GM18499 (cell line): ENCODE measurements around the gene RALGAPA2.

Experiments
- ATAC-seq: cut with Tn5 transposase; IDR thresholded peaks from one replicate; pipeline ENCODE4 v1.9.1; 2021; ENCODE audit warnings: moderate number of reproducible peaks; ENCODE audit not compliant: insufficient read depth, unreplicated experiment

Gene RALGAPA2

DNA sequence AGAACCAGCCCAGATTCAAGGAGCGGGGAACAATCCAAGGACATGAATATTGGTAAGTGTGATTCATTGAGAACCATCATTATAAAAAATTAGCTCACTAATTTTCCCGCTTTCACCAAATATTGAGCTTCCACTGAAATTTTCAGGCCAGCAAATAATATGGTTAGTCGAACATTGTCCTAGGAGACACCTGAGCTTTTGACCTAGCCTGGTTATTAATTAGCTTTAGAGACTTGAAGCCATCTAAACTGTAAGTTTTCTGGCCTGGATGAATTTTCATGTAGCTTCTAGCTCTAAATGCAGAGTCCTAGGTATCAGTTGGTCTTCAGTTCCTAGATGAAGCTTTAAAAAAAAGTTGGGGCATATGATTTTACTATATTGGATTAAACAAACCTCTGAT is 17.1 kb upstream of the RALGAPA2 start:
- no peak for ATAC-seq

DNA sequence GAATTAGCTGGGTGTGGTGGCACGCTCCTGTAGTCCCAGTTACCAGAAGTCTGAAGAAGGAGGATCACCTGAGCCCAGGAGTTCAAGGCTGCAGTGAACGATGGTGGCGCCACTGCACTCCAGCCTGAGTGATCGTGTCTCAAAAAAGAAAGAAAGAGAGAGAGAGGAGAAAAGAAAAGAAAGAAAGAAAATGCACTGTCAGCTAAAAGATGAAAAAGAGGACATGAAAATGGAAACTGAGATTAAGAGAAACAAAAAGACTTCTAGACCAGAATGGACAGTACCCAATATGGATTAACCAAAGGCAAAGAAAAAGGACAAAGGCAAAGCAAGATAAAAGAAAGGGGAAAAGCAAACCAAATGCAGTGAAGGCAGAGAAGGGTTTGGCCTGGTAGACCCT is 9.0 kb upstream of the RALGAPA2 start:
- ATAC-seq, result no peak

DNA sequence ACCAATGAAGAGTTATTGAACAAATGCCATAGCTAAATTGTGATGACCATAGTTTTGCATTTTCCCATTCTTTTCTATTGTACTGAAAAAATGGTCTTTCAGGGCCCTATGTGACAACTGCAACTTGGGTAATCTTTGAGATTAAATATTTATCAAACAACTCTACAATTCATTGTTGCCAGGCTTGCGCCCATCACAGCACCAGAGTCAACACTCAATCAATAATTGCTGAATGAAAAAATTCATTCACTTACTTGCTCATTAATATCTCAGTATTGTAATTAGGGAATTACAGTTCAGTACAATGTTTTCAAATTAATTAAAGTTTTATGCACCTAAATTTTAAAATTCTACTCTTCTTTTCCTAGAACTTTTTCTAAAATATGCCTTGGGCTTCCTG is 7.7 kb upstream of the RALGAPA2 start:
- ATAC-seq, result no peak

DNA sequence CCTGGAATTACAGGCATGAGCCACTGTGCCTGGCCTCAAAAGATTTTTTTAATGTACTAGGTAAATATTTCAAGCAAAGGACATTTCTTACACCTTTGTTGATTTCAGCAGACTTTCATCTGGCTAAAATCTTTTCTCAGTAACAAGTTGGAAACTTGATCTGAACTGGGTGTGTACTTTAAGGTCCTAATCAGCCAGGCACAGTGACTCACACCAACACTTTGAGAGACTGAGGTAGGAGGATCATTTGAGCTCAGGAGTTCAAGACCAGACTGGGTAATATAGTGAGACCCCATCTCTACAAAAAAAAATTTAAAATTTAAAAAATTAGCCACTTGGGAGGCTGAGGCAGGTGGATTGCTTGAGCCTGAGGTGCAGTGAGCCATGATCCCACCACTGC is 7.0 kb upstream of the RALGAPA2 start:
- ATAC-seq, result no peak

DNA sequence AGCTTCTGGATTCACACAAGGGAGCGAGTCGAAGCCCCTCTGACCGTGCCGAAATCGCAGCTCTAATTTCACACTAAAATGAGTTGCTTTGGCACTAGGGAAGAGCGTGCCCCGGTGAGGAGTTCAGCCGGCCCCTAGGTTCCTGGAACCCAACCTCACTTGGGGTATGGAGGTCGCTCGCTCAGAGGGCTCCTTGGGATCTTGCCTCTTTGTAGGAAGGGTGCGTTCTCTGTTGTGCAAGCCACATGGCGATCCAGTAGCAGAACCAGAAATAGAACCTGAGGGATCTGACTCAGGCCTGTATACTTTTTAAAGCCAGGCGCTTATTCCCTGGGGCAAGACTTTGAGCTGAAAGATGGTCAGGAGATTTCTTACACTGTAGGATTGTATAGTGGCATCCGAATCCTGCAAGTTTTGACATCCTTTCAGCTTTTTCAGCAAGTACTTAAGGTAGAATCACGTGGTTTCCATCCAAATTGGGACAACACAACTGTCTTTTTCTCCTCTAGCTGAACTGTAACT is 861 bp upstream of the RALGAPA2 start:
- no peak for ATAC-seq

DNA sequence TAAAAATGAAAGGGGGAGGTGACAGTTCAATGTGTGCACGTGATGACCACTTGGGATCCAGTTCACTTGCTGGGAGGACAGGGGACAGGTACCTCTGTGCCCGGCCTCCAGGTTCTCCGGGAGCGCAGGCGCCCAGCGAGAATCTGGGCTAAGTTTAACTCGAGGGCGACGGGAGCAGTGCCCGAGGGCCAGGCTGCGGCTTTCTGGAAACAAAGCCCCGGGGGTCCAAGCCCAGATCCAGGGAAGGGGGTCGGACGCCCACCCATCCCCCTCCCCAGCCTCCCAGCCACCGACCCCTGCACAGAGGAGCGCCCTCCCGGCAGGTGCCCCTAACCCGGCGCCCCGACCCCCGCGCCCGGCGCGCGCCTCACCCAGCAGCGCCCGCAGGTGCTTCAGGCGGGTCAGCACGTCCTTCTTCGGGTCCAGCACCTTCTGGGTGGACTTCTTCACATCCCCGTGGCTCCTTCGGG is 405 bp downstream of the RALGAPA2 start:
- peak; percentile 1 for ATAC-seq

DNA sequence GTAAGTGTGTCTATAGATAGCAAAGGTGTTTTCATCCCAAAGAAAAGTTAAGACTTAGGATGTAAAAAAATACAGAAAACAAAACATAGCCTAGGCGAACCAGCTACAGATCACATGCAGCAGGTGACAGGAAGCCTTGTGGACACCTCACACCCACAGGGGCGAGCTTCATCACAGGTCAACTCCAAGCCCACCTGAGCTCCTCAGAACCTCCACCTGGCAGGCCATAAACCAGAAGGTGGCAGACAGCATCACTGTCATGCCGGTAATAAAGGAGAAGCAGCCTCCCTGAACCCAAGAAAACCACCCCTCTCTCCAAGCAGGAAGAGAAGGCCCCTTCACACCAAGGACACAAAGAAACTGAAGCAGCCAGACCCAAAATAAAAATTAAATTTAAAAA is 1.0 kb downstream of the RALGAPA2 start:
- ATAC-seq, result no peak

DNA sequence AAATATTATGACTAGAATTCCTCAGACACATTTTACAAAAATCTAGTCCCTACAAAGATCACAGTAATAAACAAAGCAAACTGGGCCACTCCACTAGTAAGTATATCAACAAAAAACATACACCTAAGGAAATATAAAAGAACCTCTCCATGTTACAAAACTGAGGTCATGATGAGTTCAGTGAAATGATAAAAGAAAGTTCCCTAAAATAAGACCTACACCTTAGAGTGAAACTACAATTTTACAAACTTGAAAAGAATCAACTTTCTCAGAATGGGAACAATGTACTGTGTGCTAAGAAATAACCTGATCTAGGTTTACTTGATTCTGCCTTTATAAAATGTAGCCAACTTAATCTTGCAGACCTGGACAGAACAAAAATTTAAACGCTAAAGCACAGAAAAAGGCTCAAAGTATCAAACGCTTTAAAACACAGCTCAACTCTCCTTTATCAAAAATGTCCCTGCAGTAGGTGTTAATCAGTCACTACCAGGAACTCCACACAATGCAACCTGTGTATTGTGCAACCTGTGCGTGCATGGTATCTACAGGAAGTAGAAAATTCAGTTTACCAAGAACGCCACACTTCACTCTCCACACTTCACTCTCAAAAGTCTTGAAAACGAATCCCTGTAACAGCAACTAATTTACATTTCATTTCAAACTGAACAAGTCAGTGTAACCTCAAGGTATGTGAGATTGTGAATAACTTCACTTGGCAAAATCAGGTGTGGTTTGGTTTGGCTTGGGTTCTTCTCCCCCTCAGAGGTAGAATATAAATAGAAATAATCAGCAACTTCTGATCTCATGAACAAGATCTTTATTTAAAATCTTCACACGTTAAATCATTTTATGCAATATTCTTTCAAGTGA is 1.8 kb downstream of the RALGAPA2 start:
- no peak for ATAC-seq

DNA sequence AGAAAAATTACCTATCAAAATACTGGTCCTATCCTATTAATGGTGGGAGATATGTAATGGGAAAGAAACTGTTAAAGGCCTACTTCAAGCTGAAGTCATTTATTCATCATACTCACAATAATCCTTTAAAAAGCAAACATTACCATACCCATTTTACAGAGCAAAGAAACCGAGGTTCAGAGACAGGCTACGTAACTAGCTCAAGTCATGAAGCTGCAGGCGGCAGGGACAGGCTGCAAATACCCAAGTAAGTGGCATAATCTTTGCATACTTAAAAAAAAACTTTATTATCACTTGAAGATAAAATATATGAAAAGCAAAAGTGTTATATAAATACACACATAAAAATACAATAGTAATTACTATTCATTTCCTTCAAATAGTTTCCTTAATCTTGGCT is 2.6 kb downstream of the RALGAPA2 start:
- ATAC-seq, result no peak

DNA sequence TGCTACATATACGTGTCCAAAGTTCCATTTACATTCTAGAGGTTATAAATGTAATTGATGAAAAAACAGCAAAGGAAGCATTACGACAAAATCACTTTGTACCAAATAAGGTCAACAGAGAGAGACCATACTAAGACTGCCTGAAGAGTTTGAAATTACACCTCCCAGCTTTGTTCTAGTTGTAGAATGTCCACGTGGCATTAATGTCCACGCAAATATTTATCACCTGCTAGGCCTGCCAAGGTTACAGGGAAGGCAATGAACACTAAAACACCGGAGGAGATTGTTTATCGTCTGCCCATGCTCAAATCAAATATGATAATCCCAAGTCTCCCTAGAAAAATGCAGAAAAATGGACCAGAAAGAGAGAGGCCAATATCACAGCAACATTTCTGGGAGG is 6.2 kb downstream of the RALGAPA2 start:
- no peak for ATAC-seq

DNA sequence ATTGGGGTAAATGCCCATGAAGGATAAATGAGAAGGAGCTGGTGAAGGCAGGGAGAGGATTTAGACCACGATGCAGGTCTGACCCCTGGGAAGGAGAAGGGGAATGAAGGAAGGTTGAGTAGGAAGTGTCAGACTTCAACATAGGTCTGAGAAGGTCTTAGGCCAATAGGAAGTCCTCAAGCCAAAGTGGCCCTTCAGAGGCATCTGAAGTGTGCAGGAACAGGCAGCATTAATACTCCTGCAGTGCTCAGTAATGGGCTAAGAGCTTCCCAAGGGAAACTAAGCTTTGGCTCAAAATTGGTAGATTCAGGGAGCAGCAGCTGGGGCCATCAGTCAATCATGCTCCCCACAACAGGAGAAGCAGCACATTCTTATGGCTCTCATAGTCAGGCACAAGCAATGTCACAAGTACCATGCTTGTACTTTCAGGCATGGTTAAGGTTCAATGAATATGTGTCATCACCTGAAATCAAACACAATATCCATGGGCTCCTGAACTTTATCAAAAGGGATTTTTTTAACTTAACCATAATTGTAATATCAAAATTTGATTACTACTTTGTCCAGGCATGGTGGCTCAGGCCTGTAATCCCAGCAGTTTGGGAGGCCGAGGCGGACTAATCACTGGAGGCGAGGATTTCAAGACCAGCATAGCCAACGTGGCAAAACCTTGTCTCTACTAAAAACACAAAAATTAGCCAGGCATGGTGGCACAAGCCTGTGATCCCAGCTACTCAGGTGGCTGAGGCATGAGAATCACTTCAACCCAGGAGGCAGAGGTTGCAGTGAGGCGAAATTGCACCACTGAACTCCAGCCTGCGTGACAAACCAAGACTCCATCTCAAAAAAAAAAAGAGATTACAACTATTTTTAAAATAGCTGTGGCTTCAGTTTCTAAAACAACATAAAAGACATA is 9.9 kb downstream of the RALGAPA2 start:
- no peak for ATAC-seq

DNA sequence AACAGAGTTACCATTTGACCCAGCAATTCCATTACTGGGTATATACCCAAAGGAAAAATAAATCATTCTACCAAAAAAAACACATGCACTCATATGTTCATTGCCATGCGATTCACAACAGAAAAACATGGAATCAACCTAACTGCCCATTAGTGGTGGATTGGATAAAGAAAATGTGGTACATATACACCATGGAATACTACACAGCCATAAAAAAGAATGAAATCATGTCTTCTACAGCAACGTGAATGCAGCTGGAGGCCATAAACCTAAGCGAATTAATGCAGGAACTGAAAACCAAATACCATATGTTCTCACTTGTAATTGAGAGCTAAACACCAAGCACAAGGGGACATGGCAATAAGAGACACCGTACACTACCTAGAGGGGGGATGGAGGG is 12.5 kb downstream of the RALGAPA2 start:
- no peak for ATAC-seq

DNA sequence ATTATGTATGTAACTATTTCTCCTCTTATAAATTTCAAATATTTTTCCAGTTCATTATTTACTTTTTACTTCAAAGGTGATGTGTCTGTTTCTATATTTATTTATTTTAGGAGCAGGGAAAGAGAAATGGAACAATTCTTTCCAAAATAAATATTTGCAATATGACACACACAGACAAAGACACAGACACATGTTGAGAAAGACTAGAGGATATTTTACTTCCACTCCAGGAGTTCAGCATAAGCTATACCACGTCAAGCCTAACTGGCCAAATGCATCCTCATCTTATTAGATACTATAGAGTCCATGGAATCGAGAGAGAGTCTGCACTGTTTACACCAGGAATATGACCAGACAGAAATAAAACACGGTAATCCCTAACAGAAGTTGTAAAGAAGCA is 13.3 kb downstream of the RALGAPA2 start:
- ATAC-seq, result no peak

DNA sequence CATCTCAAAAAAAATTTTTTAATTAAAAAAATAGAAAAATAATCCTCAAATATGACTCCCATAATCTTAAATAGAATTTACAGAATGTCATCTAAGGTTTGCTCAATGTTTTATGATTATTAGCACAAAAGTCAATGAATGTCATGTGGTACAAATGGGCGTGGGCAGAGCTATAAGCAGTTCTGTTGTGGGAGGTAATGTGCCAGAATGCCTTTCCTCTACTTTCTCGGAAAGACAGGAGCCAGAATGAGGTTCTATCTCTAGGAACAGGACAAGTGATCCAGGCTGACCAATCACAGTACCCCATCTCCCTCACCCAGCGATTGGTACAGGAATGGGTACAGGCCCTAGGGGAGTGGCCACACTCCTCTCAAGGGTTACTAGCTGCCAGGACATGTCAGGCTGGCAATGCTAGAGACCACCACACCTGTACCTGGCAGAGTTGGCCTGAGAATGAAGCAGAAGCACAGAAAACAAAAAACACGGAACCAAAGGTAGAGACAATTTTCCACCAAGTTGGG is 15.1 kb downstream of the RALGAPA2 start:
- ATAC-seq, result no peak

DNA sequence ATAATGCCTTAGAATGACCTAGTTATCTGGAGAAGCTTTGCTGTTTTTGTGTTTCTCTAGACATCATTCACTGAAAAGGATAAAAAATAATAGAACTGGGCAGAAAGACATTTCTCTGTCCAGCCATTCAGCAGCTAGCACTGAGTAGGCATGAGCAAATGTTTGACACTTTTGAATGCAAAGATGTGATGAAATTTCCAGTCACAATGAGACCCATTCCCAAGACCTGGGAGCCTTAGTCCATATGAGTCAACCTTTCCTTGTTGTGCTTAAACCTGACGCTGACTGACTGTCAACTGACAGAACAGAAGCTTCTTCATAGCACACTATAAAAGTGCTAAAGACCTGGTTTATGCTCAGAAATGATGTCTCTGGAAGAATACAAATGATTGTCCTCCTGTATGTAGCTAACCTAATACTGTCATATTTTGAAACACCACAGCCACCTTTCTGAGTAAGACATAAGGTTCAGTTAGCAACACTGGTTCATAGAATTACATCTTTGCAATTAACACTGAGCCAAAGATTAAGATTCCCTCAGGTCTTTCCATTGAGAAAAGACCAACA is 17.1 kb downstream of the RALGAPA2 start:
- no peak for ATAC-seq

DNA sequence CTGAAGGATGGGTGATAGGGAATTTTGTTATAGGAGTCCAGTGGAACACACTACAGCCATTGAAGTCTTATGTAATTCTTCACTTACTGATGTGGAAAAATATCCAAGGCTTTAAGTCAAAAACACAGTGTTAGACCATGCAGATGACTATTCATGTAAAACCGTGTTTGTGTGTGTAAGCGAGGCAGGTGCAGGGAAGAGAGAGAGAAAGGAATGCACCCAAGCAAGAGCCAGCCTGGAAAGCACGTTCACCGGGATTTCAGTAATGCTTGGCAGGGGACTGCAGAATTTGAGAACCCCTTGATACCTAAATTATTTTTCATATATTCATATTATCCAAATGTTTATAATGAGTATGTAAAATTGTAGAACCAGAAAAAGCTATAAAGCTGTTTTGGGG is 17.9 kb downstream of the RALGAPA2 start:
- no peak for ATAC-seq

DNA sequence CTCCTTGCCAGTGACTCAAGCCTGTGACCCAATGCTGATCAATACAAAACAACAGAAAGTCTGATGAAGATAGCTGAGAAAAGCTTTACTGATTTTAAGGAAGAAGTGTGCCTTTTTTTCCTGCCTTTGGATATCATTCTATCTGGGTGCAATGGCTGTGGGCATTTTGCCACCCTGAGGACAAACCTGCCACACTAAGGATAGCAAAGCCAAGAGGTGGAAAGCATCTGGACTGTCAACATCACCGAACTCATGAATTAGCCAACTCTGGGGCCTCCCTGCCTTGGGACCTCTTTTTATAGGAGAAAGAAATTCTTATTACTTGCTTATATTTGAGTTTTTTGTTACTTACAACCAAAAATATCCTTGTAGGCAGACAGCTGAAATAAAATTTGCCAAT is 19.9 kb downstream of the RALGAPA2 start:
- ATAC-seq, result no peak

DNA sequence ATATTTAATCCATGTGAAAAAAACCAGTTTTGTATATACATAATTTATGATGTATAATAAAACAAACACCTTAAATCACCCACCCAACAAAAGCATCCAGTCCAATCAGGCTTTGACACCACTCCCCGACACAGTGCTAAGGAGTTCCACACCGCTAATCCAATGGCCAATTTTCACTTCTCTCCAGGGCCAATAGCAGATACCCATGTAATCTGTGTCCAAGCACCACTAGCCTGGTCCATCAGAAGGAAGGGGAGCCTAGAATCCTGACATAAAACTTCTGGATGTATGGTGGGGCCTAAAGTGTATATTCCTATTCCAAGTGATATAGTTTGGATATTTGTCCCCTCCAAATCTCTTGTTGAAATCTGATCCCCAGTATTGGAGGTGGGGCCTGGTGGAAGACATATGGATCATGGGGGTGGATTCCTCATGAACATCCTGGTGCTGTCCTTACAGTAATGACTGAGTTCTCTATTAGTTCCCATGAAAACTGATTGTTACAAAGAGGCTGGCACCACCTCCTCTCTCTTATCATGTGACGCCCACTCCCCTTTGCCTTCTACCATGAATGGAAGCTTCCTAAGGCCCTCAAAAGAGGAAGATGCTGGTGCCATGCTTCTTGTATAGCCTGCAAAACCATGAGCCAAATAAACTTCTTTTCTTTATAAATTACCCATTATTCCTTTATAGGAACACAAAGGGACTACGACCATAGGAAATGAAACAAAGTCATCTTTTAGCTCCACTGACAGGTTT is 20.8 kb downstream of the RALGAPA2 start:
- no peak for ATAC-seq

DNA sequence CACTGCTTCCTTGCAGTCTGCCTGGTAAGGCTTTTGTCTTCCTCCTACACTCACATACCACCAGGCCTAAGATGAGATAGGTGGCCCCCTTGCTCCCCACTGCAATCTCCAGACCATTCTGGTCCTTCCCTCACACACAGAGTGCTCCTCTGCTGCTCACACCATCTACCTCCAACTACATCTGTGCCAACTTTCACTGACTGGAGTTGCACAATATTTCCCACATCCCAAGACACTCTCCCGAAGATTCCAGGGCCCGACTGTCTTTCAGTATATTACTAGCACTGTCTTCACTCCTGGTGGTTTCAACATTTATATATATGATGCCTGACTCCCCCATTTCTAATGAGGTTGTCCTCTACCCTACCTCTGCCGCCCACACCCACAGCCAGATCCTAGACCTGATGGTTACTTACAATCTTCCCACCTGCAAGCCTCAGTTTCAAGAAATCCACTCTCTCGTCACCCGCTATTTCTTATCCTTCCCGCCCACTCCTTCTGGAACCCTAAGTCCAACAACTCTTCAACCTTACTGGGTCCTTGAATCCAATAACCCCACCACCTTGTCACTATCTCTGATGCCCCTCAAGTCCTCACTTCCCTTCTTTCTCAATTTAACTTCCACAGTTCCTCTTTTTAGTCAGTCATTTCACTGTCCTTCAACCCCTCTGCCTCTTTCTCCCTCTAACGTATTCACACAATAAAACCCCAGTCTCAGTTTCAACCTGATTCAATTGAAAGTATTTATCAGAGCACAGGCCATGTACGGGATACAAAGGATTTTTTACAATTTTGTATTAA is 21.6 kb downstream of the RALGAPA2 start:
- peak; percentile 48 for ATAC-seq
